Jurkat, Clone E6-1 (cell line): Measurements from ENCODE around the gene PCSK6.

ENCODE experiments used
- DNase-seq: peaks from one replicate; pipeline ENCODE4 v3.0.0-alpha.2; 2011; ENCODE audit warnings: low read depth, low spot score
- H3K4me3 ChIP-seq: 2 replicates; pipeline ENCODE4 v1.5.1; 2011; ENCODE audit warnings: mild to moderate bottlenecking, low read length, control low read depth, moderate library complexity

PCSK6 gene

DNA sequence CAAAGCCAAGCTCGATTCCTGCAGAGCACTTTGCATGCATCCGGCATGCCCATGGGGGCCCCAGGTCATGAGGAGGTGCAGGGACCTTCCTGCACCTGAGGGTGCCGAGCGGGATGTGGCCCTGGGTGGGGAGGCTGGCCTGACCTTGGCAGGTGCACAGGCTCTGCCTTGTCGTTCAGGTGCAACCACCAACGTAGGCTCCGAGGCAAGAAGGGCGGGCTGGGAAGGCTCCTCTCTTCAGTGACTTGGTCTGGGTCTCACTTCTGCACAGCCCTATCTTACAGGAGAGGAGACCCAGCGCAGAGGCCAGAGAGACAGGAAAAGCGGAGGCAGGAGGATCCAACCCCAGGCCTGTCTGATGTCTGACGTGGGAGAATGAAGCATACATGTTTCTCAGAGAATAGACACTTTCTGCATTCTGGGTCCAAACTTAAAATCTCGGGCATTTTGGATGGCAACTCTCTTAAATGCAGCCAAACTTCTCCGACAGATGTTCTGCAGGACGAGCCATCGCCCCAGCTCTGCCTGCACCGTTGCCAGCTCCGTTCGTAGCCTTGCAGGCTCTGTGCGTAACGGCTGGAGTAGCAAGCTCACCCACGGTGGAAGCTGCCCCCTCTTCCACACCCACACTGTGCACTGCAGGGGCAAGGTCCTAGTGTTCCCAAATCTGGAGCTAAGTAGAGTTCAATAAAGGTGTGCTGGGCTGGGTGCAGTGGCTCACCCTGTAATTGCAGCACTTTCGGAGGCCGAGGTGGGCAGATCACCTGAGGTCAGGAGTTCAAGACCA lies 133.6 kb downstream of the PCSK6 start:
- no peak overlapping the region for H3K4me3 ChIP-seq
- no peak for DNase-seq

DNA sequence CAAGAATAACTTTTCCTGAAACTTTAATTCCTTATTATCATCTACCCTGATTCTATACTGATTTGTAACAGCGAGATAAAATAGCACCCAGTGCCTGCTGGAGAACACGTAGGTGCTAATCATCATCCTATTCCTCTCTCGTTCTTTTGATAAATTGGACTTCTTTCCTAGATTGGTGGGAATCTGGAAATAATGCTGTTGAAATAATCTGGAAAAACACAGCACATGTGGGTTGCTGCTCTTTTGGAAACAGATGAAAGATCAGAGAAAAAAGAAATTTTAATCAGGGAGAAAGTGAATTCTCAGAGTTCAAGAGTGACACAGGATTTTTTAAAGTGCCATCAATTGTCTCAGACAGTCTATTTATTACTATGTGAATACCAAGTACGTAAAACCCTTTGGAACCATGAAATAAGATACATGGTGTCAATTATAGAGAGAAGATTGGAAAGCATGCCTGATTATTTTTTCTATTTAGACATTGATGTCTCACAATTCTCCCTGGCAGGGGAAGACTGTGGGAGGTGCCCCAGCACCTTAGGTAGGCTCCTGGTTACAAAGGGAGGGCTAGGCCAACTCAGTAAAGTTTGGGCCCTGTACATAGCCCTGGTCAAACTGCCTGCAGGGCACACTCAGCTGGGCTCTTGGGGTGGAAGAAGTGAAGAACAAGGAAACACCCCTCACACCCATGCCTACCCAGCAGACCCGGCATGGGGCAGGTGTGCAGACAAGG lies 134.4 kb downstream of the PCSK6 start:
- no peak overlapping the region for H3K4me3 ChIP-seq
- no peak for DNase-seq

DNA sequence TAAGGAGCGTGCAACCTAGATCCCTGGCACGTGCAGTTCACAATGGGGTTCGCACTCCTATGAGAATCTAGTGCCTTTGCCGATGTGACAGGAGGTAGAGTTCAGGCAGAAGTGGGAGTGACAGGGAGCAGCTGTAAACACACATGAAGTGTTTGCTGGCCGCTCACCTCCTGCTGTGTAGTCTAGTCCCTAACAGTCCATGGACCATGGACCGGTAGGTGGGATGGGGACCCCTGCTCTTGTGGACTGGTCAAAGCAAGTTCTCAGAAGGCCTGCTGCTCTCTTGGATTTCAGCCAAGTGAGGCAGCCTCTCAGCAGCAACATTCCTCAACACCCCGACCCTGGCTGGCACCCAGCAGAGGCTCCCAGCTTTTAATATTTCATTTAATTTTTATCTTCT lies 136.3 kb downstream of the PCSK6 start:
- no peak overlapping the region for H3K4me3 ChIP-seq
- DNase-seq = no peak

DNA sequence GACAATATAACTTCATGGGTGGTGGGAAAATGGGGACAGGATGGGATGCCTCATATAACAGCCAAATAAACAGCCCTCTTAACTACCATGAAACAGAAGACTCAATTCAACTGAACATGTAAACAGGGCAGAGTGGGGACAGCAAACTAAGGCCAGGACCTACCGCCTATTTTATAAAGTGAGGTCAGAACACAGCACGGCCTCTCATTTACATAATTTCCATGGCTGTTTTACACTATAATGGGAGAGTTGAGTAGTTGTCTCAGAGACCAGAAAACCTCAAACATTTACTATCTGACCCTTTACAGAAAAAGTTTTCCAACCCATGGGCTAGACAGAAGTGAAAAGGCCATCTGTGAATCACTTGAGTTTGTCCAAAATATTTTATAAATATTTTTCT lies 137.8 kb downstream of the PCSK6 start:
- no peak for DNase-seq
- no peak overlapping the region for H3K4me3 ChIP-seq

DNA sequence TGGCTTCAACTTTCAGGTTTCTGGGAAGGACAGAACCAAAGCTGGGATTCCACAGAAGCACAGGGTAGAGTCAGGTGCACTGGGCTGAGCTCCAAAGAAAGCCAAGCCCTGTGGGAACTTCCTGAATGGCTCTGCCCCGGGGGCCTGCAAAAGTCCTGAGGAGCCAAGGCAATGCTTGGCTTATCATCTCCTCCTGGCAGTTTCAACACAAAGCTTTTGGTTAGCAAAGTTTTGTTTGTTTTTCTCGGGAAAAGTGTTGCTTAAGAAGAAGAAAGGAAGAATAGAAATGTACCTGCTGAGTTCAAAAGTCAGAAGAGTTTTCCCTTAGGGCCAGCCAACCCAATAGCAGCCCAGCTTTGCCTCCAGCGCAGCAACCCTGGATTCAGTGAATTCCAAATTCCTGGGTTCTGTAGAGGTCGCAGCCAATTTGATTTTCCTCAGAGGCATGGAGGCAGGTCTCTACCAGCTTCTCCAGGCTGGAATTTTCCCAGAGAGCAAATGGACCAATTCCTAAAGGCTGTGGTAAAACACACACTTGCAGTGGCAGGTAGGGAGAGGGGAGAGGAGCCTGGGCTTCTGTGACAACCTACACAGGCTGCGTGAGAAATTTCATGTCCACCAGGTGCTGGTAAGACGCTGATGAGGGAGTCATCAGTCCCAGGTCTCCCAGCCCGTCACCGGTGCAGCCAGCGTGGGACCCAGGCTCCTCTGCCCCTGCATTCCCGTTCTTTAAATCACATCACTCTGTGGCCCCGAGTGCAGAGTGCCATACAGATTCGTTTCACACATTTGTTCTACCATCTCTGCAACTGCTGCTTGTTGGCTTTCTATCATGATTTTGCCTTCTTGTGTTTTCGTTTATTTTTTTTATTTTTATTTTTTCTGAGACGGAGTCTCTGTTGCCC lies 140.2 kb downstream of the PCSK6 start:
- H3K4me3 ChIP-seq = no peak overlapping the region
- DNase-seq = no peak

DNA sequence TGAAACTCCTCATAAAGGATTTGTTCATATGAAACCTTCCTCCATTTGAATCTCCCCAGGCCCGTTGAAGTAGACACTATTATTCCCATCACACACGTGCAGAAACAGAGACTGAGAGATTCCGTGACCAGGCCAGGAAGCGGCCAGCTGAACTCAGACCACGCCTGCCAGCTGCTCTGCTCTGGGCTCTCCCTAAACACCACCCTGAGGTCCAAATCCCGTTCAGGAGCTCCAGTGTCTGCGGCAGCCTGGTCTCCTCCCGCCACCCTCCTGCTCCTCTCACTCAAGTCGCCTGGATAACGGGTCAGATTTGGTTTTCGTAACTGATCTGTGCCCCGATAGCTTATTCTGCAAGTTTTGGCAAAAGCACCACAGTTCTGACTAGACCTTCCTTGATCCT lies 140.9 kb downstream of the PCSK6 start:
- H3K4me3 ChIP-seq = no peak overlapping the region
- no peak for DNase-seq

DNA sequence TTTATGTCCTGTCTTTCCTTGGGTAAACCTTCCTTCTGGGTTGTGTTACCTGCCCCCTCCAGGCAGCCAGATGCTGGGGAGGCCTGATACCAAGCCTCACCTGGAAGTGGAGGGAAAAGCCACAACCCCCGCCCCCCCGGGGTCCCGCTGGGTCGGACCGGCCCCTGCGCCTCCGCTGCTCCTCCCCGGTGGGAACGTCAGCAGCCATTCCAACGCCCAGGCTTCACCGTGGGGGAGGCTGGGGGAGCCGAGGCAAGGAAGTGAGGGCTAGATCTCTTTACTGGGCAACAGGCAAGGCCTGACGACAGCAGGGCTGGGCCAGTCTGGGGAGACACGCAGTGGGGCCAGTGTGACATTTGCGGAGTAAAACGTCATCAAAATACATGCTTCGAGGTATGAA lies 141.5 kb downstream of the PCSK6 start:
- no peak for DNase-seq
- H3K4me3 ChIP-seq = no peak overlapping the region

DNA sequence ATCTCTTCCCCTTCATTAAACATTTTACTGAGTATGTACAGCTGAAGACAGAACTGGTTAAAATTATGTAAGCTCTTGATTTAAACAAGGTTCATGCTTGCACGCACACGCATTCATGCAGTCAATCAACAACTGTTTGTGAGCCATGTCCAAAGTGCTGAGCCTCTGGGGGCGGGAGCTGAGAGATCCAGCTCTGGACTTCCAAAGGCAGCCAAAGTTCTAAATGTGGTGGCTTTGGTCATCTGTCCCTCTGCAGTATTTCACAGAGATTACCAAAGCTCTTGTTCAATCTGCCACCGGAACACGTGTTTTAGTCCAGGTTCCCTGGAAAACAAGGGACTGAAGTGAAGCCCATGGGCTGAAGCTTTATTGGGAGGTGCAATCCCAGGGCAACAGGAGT lies 142.1 kb downstream of the PCSK6 start:
- H3K4me3 ChIP-seq = no peak overlapping the region
- DNase-seq = no peak

DNA sequence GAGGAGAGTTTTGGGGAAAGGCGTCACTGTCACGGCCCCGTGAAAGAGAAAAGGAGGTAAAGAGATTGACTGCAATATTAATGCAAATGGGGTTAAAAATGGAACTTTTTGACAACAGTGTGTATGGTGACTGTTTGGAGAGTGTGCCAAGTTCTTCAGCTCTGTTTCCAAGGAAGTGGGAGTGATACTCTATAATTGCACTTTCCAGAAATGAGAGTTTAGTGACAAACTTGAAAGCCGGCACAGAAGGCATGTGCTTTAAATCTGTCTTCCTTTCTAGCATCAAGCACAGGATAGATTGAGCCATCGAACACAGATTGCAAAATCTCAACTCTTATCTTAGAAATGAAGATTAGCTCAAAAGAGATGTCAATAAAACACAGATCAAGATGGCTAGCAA lies 142.6 kb downstream of the PCSK6 start:
- DNase-seq = no peak
- no peak overlapping the region for H3K4me3 ChIP-seq

DNA sequence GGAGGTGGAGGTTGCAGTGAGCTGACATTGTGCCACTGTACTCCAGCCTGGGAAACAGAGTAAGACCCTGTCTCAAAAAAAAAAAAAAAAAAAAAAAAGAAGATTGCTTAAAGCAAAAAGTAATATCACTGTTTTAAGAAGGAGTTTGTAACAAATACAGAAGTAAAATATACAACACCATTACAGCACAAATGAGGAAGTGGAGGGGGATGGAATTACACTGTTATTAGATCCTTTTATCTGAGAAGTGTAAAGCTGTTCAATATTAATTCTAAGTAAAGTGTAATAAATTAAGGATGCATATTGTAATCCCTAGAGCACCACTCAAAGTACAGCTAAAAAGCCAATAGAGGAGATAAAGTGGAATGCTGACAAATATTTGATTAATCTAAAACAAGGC lies 147.5 kb downstream of the PCSK6 start:
- H3K4me3 ChIP-seq = no peak overlapping the region
- no peak for DNase-seq

DNA sequence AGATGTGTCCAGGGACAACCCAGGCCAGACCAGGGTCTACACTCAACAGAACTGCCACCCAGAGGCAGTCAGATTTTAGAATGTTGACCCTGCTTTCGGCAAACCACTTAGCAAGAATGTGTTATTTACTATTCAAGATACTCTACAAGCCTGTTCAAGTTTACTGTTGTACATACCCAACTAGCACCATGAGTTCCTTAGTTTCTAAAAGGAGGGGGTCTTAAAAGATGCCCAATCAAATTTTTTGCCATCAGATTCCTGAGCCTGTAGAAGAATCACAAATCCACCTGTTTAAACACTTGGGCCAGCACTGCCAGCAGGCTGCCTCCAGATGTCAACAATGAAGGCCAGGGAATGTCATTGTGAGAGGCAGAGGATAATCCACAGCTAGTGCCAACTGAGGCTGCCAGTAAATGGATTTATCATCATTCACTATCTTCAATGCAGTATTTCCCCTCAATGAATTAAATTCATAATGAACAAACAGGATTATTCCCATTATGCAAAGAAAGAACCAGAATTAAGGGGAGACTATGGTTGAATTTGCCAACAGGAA lies 150.9 kb downstream of the PCSK6 start:
- H3K4me3 ChIP-seq = no peak overlapping the region
- DNase-seq = no peak

DNA sequence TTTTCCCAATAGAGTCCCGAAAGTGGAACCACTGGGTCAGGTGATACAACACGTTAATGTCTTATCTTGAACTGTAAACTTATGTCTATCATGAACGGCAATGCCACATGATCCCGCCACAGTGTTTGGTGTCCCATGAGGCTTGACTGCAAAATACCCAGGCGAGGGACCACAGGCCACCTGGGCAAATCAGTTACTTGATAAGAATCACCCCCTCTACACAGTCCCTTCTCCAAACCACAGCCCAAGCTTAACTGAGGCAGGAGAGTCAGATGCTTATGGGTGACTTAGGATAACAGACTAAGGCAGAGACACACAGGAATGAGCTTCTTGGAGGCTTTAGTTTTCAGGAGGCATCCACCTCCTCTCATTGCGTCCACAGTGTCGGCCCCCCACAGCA lies 151.5 kb downstream of the PCSK6 start:
- no peak overlapping the region for H3K4me3 ChIP-seq
- DNase-seq = peak; percentile 15

DNA sequence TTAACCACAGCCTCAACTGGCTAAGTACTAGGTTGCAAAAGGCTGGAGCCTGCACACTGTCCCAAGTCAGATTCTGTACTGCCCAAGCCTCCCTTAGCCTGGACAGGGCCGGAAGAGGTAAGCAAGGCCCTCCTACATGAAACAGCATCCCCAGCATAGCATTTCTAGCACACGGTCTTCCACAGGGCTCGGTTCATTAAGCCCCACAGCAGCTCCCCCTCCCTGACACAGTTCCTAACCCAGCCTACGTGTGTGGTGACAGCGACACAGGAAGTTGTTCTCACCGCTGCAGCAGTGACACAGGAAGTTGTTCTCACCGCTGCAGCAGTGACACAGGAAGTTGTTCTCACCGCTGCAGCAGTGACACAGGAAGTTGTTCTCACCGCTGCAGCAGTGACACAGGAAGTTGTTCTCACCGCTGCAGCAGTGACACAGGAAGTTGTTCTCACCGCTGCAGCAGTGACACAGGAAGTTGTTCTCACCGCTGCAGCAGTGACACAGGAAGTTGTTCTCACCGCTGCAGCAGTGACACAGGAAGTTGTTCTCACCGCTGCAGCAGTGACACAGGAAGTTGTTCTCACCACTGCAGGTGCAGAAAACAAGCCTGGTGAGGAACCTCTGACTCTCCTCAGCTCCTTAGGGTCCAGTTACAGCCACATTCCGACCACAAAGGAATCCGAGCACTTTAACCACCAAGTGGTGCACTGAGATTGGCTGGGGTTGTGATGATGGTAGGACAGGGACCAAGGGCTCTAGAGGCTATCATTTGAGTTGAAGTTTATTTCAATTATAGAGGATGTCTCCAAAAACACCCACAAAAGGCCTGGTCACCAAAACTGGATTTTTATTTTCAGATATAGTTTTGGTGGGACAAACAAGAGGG lies 155.4 kb downstream of the PCSK6 start:
- peak overlapping the region; percentile 32 for H3K4me3 ChIP-seq
- DNase-seq = peak; percentile 80

DNA sequence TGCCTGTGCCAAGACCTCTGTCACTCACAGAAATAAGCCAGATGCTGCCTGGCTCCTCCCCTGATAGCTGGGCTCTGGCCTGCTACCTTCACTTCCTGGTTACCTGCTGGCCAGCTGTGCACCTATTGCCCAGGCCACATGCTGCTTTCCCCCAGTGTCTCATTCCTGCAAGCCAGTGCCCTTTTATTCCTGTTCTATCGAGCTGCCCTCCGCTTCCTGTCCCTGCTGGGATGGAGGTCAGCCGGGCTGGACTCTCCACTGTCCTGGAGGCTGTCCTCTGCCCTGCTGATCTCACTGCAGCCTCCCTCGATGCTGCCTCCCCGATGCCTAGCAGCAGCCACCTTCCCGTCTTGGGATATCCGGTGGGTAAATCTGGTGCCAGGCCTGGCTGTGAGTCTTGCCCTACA lies 157.4 kb downstream of the PCSK6 start:
- DNase-seq = no peak
- no peak overlapping the region for H3K4me3 ChIP-seq

DNA sequence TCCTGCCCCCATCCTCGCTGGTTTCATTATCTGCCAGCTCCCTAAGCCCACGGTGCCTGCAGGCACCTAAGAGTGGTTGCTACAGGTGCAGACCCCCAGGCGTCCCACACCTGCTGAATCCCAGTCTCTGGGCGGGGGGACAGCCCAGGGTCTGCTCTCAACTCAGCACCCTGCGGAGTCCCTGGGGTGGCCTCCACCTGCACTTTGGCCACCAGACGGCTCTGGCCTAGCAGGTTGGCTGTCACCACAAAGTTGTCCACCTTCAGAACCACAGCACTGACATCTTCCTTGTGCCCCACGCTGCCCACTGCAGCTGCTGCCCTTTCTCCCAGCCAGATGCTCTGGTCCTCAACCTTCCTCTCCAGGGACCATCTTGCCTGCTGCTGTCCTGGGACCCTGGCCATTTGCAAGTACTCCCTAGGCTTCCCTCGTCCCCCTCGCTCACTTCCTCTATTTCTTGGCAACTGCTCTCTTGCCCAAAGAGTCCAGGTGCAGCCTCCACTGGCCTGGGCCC lies 159.6 kb downstream of the PCSK6 start:
- no peak overlapping the region for H3K4me3 ChIP-seq
- no peak for DNase-seq

DNA sequence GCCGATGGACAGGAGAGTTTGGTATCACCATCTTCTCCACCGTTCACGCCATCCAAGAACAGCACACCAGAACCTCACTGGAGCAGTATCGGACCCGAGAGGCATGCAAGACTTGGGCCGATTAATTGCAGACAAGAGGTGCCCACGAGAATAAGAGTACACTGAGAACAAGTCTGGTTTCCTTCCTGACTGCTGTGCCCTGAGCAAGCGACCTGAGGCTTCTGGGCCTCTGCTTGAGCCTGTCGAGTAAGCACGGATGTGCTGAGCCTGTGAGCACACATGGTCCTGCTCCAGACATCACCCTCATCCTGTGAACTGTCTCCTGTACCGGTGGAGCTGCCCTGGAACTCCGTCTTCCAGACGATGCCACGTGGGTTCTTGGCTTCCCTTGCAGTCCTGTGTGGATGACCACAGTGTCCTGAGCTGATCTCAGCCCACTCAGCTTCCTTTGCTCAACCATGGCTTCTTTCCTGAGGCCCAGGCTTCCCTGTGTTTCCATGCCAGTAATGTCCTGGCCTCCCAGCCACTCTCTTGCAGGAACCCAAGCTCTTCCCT lies 160.1 kb downstream of the PCSK6 start:
- no peak for DNase-seq
- H3K4me3 ChIP-seq = no peak overlapping the region

DNA sequence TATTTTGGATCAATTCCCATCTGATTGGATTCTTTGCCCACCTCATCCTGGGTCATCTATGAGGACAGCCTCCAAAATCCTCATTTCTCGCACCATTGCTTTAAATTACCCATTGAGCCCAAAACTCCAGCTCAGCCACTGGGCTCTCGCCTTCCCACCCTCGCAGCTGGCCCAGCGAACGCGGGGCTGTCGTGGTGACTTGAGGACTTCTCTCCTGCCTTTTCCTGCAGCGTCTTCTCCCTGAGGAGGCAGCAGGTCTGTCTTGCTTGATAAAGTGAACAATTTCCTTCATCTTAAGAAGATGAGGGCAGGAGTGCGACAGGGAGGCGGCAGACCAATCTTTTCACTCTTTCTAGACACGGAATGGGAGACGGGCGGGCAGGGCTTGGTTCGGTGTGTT lies 161.5 kb downstream of the PCSK6 start:
- no peak overlapping the region for H3K4me3 ChIP-seq

DNA sequence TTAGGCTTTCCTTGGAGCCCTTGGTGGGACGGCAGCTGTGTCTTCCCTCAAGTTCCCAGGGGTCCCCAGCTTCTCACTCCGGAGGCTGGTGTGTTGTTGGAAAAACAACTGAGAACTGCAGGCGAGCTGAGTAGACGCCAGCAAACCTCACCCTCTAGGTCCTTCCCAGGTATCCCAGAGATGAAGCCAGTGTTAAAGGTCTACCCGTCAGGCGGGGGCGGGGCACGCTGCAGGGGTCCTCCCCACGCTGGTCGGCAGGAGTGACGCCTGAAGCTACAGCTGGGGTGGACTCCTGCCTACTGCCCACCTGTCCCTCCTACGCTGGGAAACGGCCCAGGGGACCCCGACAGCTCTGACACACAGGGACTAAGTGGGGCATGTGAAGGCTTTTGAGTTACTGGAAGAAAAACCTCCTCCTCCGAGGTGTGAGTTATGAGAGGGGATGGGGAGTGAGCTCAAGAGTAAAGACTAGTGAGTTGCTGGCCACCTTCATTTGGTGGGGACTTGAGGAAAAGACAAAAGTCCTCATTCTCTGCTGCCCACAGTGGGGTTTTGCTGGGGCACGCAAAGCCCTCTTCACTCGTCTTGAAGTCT lies 162.3 kb downstream of the PCSK6 start:
- DNase-seq = no peak
- H3K4me3 ChIP-seq = no peak overlapping the region

More for the DNA sequence above, 161.5 kb downstream of the PCSK6 start:
- DNase-seq = no peak
